GM12874 (cell line): Measurements from ENCODE around the gene ACAN.

Experiments
- CTCF ChIP-seq: IDR thresholded peaks from 2 replicates; pipeline ENCODE4 v1.5.1; 2011; ENCODE audit warnings: low read depth, mild to moderate bottlenecking, control low read depth, low read length, moderate library complexity; ENCODE audit not compliant: insufficient read depth

Gene ACAN

GRCh38 chr15:88802250-88802990 lies 816 bp upstream of the ACAN start:
- no peak for TF ChIP-seq CTCF

GRCh38 chr15:88802991-88803240 lies 320 bp upstream of the ACAN start:
- TF ChIP-seq CTCF = no peak

GRCh38 chr15:88803920-88804247 lies 648 bp downstream of the ACAN start:
- TF ChIP-seq CTCF = no peak

- no peak for TF ChIP-seq CTCF
Observed at GRCh38 chr15:88804257-88804656, 1.0 kb downstream of the ACAN start.

GRCh38 chr15:88805031-88805780 lies 2.0 kb downstream of the ACAN start:
- TF ChIP-seq CTCF = peak; percentile 9; the same call in 1 of the 2 replicates

GRCh38 chr15:88810446-88810845 lies 7.2 kb downstream of the ACAN start:
- no peak for TF ChIP-seq CTCF

GRCh38 chr15:88812133-88812532 lies 8.9 kb downstream of the ACAN start:
- no peak for TF ChIP-seq CTCF
